HCT116 (cell line): Measurements from ENCODE around the gene ETFA.

Experiments used
- CEBPB ChIP-seq: IDR thresholded peaks from 2 replicates; pipeline ENCODE4 v1.6.1; 2012; ENCODE audit warnings: low read depth
- CTCF ChIP-seq, 3 experiments: fragments of 200-600 bp in 1 of 3; sonication (generic) in 1 of 3; IDR thresholded peaks in 2 of 3; conservative IDR thresholded peaks in 1 of 3; 2 replicates each; pipeline ENCODE4 v1.5.1; 2012 to 2017; ENCODE audit warnings: low read depth in 2 of 3, low read length in 2 of 3, antibody characterized with exemption in 1 of 3, borderline replicate concordance in 1 of 3, control low read depth in 1 of 3, mild to moderate bottlenecking in 1 of 3, mixed read lengths in 1 of 3, mixed run types in 1 of 3, moderate library complexity in 1 of 3; ENCODE audit not compliant: insufficient read depth in 1 of 3
- EZH2 ChIP-seq: fragments of 200-600 bp; sonication (generic); IDR thresholded peaks from 2 replicates; pipeline ENCODE4 v1.6.1; 2017; ENCODE audit warnings: antibody characterized with exemption, mixed run types
- POLR2A ChIP-seq: IDR thresholded peaks from 2 replicates; pipeline ENCODE4 v1.7.0; 2011; ENCODE audit warnings: borderline replicate concordance; ENCODE audit not compliant: insufficient read depth, insufficient read length; ENCODE audit errors: extremely low read depth
- POLR2AphosphoS5 ChIP-seq: IDR thresholded peaks from 2 replicates; pipeline ENCODE4 v1.6.1; 2011; ENCODE audit warnings: mild to moderate bottlenecking, low read depth, low read length, moderate library complexity
- RAD21 ChIP-seq: IDR thresholded peaks from 2 replicates; pipeline ENCODE4 v1.6.1; 2012; ENCODE audit warnings: low read depth, mild to moderate bottlenecking
- SIN3A ChIP-seq: IDR thresholded peaks from 2 replicates; pipeline ENCODE4 v1.6.1; 2012; ENCODE audit warnings: low read depth
- TCF7L2 ChIP-seq: IDR thresholded peaks from 2 replicates; pipeline ENCODE4 v1.7.0; 2011; ENCODE audit warnings: borderline replicate concordance, inconsistent platforms; ENCODE audit not compliant: insufficient read depth, insufficient read length; ENCODE audit errors: extremely low read depth
- ZBTB33 ChIP-seq: IDR thresholded peaks from 2 replicates; pipeline ENCODE4 v1.6.1; 2011; ENCODE audit warnings: mild to moderate bottlenecking, low read length, moderate library complexity; ENCODE audit not compliant: insufficient replicate concordance; ENCODE audit errors: extremely low read depth
- ZFX ChIP-seq: fragments of 450-650 bp; IDR thresholded peaks from 2 replicates; pipeline ENCODE4 v1.6.1; 2017
- TF ChIP-seq, protein P1 (sequence below): IDR thresholded peaks from 2 replicates; pipeline ENCODE4 v1.6.1; 2012; ENCODE audit warnings: low read depth
- TF ChIP-seq, protein P2 (sequence below): IDR thresholded peaks from 2 replicates; pipeline ENCODE4 v1.6.1; 2012

DNA sequence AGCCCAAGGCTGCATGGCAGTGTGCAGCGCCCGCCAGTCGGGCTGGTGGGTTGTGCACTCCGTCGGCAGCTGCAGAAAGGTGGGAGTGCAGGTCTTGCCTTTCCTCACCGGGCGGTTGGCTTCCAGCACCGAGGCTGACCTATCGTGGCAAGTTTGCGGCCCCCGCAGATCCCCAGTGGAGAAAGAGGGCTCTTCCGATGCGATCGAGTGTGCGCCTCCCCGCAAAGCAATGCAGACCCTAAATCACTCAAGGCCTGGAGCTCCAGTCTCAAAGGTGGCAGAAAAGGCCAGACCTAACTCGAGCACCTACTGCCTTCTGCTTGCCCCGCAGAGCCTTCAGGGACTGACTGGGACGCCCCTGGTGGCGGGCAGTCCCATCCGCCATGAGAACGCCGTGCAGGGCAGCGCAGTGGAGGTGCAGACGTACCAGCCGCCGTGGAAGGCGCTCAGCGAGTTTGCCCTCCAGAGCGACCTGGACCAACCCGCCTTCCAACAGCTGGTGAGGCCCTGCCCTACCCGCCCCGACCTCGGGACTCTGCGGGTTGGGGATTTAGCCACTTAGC lies 29.6 kb upstream of the ETFA start:
- TF ChIP-seq CTCF (IDR thresholded peaks at IDR 0.05 in 2 of 3, conservative IDR thresholded peaks at IDR 0.05 in 1 of 3; ENCODE audit: borderline replicate concordance in 1 of 3, insufficient read depth in 1 of 3, low read depth in 2 of 3, low read length in 2 of 3) (no peak), POLR2A (no peak), POLR2AphosphoS5 (no peak), ZFX (no peak), TCF7L2 (no peak), EZH2 (no peak), CEBPB (no peak), RAD21 (no peak), SIN3A (no peak), ZBTB33 (no peak)
- TF ChIP-seq, protein P1, sequence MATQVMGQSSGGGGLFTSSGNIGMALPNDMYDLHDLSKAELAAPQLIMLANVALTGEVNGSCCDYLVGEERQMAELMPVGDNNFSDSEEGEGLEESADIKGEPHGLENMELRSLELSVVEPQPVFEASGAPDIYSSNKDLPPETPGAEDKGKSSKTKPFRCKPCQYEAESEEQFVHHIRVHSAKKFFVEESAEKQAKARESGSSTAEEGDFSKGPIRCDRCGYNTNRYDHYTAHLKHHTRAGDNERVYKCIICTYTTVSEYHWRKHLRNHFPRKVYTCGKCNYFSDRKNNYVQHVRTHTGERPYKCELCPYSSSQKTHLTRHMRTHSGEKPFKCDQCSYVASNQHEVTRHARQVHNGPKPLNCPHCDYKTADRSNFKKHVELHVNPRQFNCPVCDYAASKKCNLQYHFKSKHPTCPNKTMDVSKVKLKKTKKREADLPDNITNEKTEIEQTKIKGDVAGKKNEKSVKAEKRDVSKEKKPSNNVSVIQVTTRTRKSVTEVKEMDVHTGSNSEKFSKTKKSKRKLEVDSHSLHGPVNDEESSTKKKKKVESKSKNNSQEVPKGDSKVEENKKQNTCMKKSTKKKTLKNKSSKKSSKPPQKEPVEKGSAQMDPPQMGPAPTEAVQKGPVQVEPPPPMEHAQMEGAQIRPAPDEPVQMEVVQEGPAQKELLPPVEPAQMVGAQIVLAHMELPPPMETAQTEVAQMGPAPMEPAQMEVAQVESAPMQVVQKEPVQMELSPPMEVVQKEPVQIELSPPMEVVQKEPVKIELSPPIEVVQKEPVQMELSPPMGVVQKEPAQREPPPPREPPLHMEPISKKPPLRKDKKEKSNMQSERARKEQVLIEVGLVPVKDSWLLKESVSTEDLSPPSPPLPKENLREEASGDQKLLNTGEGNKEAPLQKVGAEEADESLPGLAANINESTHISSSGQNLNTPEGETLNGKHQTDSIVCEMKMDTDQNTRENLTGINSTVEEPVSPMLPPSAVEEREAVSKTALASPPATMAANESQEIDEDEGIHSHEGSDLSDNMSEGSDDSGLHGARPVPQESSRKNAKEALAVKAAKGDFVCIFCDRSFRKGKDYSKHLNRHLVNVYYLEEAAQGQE, result no peak
- TF ChIP-seq, protein P2, sequence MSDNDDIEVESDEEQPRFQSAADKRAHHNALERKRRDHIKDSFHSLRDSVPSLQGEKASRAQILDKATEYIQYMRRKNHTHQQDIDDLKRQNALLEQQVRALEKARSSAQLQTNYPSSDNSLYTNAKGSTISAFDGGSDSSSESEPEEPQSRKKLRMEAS, result no peak
